Measurements from ENCODE around the gene DTNA.
A peak's percentile ranks its signal among the peaks of the same experiment; 100 is the strongest.

The DTNA gene

GRCh38 chr18:34780856-34781255 lies 70.8 kb downstream of the DTNA start:
- H3K4me3 ChIP-seq (ENCODE audit: low read depth, low read length) = no peak overlapping the region
- no peak for TF ChIP-seq CTCF (IDR thresholded peaks at IDR 0.05; ENCODE audit: low read depth, low read length)

- TF ChIP-seq CTCF (IDR thresholded peaks at IDR 0.05; ENCODE audit: low read depth, low read length) = no peak
- no peak overlapping the region for H3K4me3 ChIP-seq (ENCODE audit: low read depth, low read length)
These were observed 73.4 kb downstream of the DTNA start for GRCh38 chr18:34783501-34783900.

- no peak overlapping the region for H3K4me3 ChIP-seq (ENCODE audit: low read depth, low read length)
- no peak for TF ChIP-seq CTCF (IDR thresholded peaks at IDR 0.05; ENCODE audit: low read depth, low read length)
These were observed 76.2 kb downstream of the DTNA start for GRCh38 chr18:34786162-34786741.

- peak; percentile 23; the same call in 1 of the 2 replicates for TF ChIP-seq CTCF (IDR thresholded peaks at IDR 0.05; ENCODE audit: low read depth, low read length)
- no peak overlapping the region for H3K4me3 ChIP-seq (ENCODE audit: low read depth, low read length)
These were observed 77.9 kb downstream of the DTNA start for GRCh38 chr18:34787931-34788532.

GRCh38 chr18:34789768-34790344 lies 79.8 kb downstream of the DTNA start:
- no peak overlapping the region for H3K4me3 ChIP-seq (ENCODE audit: low read depth, low read length)
- no peak for TF ChIP-seq CTCF (IDR thresholded peaks at IDR 0.05; ENCODE audit: low read depth, low read length)

- no peak overlapping the region for H3K4me3 ChIP-seq (ENCODE audit: low read depth, low read length)
These were observed 84.2 kb downstream of the DTNA start for GRCh38 chr18:34794348-34794747.

More at GRCh38 chr18:34794348-34794747, 84.2 kb downstream of the DTNA start:
- no peak for TF ChIP-seq CTCF (IDR thresholded peaks at IDR 0.05; ENCODE audit: low read depth, low read length)

All from WI38 (cell line).